Measurements from ENCODE around the gene TUT1. TPM values are rescaled to one million over a fixed set of nuclear protein-coding genes. Genes with fewer than 3 reads are reported as not detected.
A peak's percentile ranks its signal among the peaks of the same experiment; 100 is the strongest.

The TUT1 gene
- total RNA-seq, 1 experiment from 2014 or later = 20.7 TPM

DNA sequence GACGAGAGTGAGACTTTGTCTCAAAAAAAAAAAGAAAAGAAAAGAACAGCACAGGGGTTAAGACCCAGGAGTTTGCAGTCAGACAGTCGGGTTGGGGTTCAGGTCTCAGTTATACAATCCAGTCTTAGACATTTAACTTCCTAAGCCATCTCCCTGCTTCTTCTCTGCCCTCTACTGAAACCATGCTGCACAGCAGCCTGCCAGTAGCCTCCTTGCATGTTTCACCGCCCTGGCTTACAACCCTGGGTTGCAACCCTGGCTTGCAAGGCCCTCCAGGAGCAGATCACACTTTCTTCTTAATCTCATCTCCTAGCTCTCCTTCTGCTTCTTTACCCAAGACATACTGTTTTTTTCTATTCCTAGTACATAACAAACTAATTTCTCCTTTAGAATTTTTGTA lies 36.4 kb upstream of the TUT1 start:
- no peak overlapping the region for H2BK12ac ChIP-seq (ENCODE audit: insufficient read length, low read depth, low read length)
- H3K27me3 Mint-ChIP-seq (ENCODE audit: low read depth) = peaks cover 1% of the 10 kb centered on the region; the same call in 1 of the 2 replicates
- H3K4me3 Mint-ChIP-seq = no peak overlapping the region; a peak in 1 of 5 replicates
- H3K23ac ChIP-seq (ENCODE audit: insufficient read length, low read depth, low read length) = no peak overlapping the region
- H3K79me1 ChIP-seq (ENCODE audit: insufficient read depth, low read depth, low read length, poor library complexity, severe bottlenecking) = no peaks in the 10 kb centered on the region
- H3K9me3 ChIP-seq (ENCODE audit: control insufficient read depth, low read depth, low read length) = no peaks in the 10 kb centered on the region
- no peak overlapping the region for H3K56ac ChIP-seq (ENCODE audit: insufficient read length, low read depth, low read length)
- no peak overlapping the region for H3K9ac ChIP-seq (ENCODE audit: extremely low read depth, insufficient read length, low read length)
- H4K20me1 ChIP-seq (ENCODE audit: control insufficient read depth, insufficient read depth, insufficient read length) = peaks cover 2% of the 10 kb centered on the region
- no peak overlapping the region for H3K4ac ChIP-seq (ENCODE audit: low read depth, low read length)
- H3K27ac ChIP-seq (ENCODE audit: insufficient read length, low read depth, low read length) = no peak overlapping the region
- no peak overlapping the region for H4K91ac ChIP-seq (ENCODE audit: insufficient read length, low read depth, low read length)
- no peak overlapping the region for H3K4me2 ChIP-seq (ENCODE audit: insufficient read depth, insufficient read length, low read length)
- no peak overlapping the region for H2AFZ ChIP-seq (ENCODE audit: low read length)
- H3K14ac ChIP-seq (ENCODE audit: insufficient read depth, low read length) = no peak overlapping the region
- H3T11ph ChIP-seq (ENCODE audit: low read length) = no peak overlapping the region
- H2BK20ac ChIP-seq (ENCODE audit: low read depth, low read length, poor library complexity, severe bottlenecking) = no peak overlapping the region
- H4K8ac ChIP-seq (replicated peaks; ENCODE audit: insufficient read length, low read depth, low read length) = no peak overlapping the region
- no peak overlapping the region for H2AK5ac ChIP-seq (ENCODE audit: insufficient read length, low read length)
- no peaks in the 10 kb centered on the region for H3K23me2 ChIP-seq (ENCODE audit: insufficient read length, low read depth, low read length, poor library complexity, severe bottlenecking)
- H3K9me3 Mint-ChIP-seq = no peaks in the 10 kb centered on the region
- no peak overlapping the region for H2BK120ac ChIP-seq (ENCODE audit: low read depth, low read length, poor library complexity, severe bottlenecking)
- peak overlapping the region in 1 of 3 experiments; percentile 66; a peak in 1 of 7 replicates for H3K27ac Mint-ChIP-seq
- no peak overlapping the region for H3K18ac ChIP-seq (ENCODE audit: insufficient read length, low read depth, low read length)
- no peaks in the 10 kb centered on the region for H3K79me2 ChIP-seq (ENCODE audit: insufficient read depth, low read length)
- no peak overlapping the region for H2BK5ac ChIP-seq (ENCODE audit: insufficient read length, low read length)
- DNase-seq = no peak
- no peaks in the 10 kb centered on the region for H3K4me1 ChIP-seq (ENCODE audit: insufficient read depth, low read length)
- TF ChIP-seq, protein P1, sequence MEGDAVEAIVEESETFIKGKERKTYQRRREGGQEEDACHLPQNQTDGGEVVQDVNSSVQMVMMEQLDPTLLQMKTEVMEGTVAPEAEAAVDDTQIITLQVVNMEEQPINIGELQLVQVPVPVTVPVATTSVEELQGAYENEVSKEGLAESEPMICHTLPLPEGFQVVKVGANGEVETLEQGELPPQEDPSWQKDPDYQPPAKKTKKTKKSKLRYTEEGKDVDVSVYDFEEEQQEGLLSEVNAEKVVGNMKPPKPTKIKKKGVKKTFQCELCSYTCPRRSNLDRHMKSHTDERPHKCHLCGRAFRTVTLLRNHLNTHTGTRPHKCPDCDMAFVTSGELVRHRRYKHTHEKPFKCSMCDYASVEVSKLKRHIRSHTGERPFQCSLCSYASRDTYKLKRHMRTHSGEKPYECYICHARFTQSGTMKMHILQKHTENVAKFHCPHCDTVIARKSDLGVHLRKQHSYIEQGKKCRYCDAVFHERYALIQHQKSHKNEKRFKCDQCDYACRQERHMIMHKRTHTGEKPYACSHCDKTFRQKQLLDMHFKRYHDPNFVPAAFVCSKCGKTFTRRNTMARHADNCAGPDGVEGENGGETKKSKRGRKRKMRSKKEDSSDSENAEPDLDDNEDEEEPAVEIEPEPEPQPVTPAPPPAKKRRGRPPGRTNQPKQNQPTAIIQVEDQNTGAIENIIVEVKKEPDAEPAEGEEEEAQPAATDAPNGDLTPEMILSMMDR (conservative IDR thresholded peaks at IDR 0.05) = 0 out of 3 replicates have a peak, but pooled peaks have one; percentile 12
- H3K27me3 ChIP-seq (ENCODE audit: insufficient read depth, low read length) = no peaks in the 10 kb centered on the region
- H2BK15ac ChIP-seq (ENCODE audit: low read depth, low read length) = no peak overlapping the region
- no peak overlapping the region for H4K5ac ChIP-seq (ENCODE audit: insufficient read length, low read depth, low read length)
- WGBS (ENCODE audit: extremely low coverage, insufficient read length, low lambda C conversion rate) = no CpG with 5 or more reads among the region's 3 CpGs
- H3K36me3 Mint-ChIP-seq (ENCODE audit: insufficient read depth in 1 of 3, low read depth in 3 of 3) = peaks cover 64 to 88% (median 82%) of the 10 kb centered on the region in 3 experiments; a peak in 6 of 7 replicates
- H3K4me1 Mint-ChIP-seq = no peaks in the 10 kb centered on the region

All from H9 (cell line).